Naive B cell (primary cell): ENCODE results near the gene PLCB4. TPM values are rescaled to one million over a fixed set of nuclear protein-coding genes. Genes with fewer than 3 reads are reported as not detected.
A peak's percentile ranks its signal among the peaks of the same experiment; 100 is the strongest.
"Not testable (repeated sequence)": the region's sequence is repeated elsewhere in the genome, so short reads cannot be mapped to it uniquely, and the experiment has no call there.

Source experiments
- ATAC-seq, 2 donors: fragments of 150-1000 bp; cut with Tn5 transposase; 2 replicates each; pipeline ENCODE4 v1.10.0; 2021; ENCODE audit warnings: low read depth in 2 of 2, mild to moderate bottlenecking in 2 of 2, moderate library complexity in 2 of 2
- DNase-seq: peaks from one replicate; pipeline ENCODE4 v3.0.0; 2022
- H3K27ac Mint-ChIP-seq, 6 donors: one replicate each; pipeline ENCODE4 v1.8.0; 2020 to 2022; ENCODE audit warnings: mild to moderate bottlenecking in 6 of 6, mixed read lengths in 6 of 6, moderate library complexity in 5 of 6, inconsistent platforms in 2 of 6
- H3K27me3 Mint-ChIP-seq, 3 donors: one replicate each; pipeline ENCODE4 v1.8.0; 2021 to 2022; ENCODE audit warnings: mixed read lengths in 3 of 3, mild to moderate bottlenecking in 1 of 3
- H3K36me3 Mint-ChIP-seq, 2 donors: one replicate each; pipeline ENCODE4 v1.8.0; 2020 to 2022; ENCODE audit warnings: mixed read lengths in 2 of 2, inconsistent platforms in 1 of 2, mild to moderate bottlenecking in 1 of 2
- H3K4me1 Mint-ChIP-seq, 3 donors: one replicate each; pipeline ENCODE4 v1.8.0; 2020 to 2022; ENCODE audit warnings: mixed read lengths in 3 of 3, inconsistent platforms in 1 of 3, mild to moderate bottlenecking in 1 of 3, moderate library complexity in 1 of 3
- H3K4me3 Mint-ChIP-seq, 8 donors: one replicate each; pipeline ENCODE4 v1.8.0; 2020 to 2022; ENCODE audit warnings: mild to moderate bottlenecking in 8 of 8, mixed read lengths in 8 of 8, moderate library complexity in 8 of 8, inconsistent platforms in 2 of 8
- H3K9me3 Mint-ChIP-seq, 7 donors: one replicate each; pipeline ENCODE4 v1.8.0; 2020 to 2022; ENCODE audit warnings: mixed read lengths in 7 of 7, mild to moderate bottlenecking in 5 of 7, inconsistent platforms in 2 of 7, moderate library complexity in 1 of 7
- polyA plus RNA-seq, 6 donors: library from polyadenylated mRNA; unstranded; fragments of 300-500 nt; fragmentation: Illumina TruSeq; gene quantifications; one replicate each; pipeline ENCODE4 v1.2.3, GENCODE V29; 2021; ENCODE audit warnings: low read depth in 6 of 6

Gene PLCB4
- polyA plus RNA-seq, 6 donors from 2014 or later, result not detected

DNA sequence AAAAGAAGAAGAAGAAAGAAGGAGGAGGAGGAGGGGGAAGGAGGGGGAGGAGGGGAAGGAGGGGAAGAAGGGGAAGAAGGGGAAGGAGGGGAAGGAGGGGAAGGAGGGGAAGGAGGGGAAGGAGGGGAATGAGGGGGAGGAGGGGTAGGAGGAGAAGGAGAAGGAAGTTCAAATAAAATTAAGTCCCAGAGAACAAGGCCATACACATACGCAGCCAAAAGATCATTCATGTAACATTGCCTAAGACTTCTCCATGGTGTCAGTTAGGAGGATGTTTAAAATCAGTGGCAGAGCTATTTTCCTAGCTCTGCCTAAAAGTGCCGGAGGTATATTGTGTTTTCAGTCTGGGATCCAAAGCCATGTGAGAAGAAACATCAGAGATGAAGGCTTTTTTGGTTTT, 75.8 kb downstream of the PLCB4 start:
- ATAC-seq, result no peak
- H3K36me3 Mint-ChIP-seq, result no peaks in the 10 kb centered on the region
- DNase-seq, result no peak
- no peaks in the 10 kb centered on the region for H3K27me3 Mint-ChIP-seq
- no peak overlapping the region for H3K4me3 Mint-ChIP-seq
- H3K9me3 Mint-ChIP-seq, result peaks cover 0 to 11% (median 3%) of the 10 kb centered on the region in 7 donors
- no peaks in the 10 kb centered on the region for H3K4me1 Mint-ChIP-seq
- no peak overlapping the region for H3K27ac Mint-ChIP-seq

DNA sequence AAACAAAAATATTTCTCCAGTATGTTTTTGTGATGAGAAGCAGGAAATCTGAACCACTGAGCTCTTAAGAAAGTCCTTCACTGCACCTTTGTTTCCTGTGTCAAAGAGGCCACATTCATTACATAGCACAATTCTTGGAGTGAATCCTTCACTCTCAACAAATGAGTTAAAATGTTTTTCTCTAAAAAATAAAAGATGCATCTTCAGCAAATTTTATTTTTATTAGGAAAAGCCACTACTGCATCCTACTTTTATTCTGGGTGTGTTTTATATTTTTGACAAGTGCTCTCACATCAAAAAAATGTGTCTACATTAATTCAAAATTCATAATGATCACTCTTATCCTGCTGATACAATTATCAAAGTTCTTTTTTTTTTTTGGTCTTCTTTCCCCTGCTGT, 76.3 kb downstream of the PLCB4 start:
- H3K27ac Mint-ChIP-seq, result peak overlapping the region in 1 of 6 donors; percentile 77

DNA sequence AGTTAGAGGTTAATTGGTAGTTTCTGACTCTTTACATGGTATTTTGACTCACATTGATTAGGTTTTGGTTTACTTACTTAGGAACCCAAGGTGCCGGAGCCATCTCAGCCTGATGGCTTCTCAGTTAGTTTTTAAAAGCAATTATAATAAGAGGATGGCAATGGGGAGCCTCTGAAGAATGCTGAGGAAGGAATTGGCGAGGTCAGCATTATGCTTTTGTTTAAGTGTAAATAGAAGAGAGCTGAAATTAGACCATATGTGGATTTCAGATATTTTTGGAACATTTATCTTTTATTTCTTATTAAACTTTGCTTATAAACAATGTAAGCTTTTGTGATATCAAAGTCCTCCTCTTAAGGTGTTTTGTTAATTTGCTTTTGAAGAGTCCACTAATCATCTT, 77.8 kb downstream of the PLCB4 start:
- H3K4me1 Mint-ChIP-seq, result no peaks in the 10 kb centered on the region
- no peak overlapping the region for H3K4me3 Mint-ChIP-seq
- no peak for DNase-seq
- H3K9me3 Mint-ChIP-seq, result peaks cover 3 to 12% (median 6%) of the 10 kb centered on the region in 7 donors
- H3K27ac Mint-ChIP-seq, result peak overlapping the region in 1 of 6 donors; percentile 38
- H3K27me3 Mint-ChIP-seq, result no peaks in the 10 kb centered on the region
- H3K36me3 Mint-ChIP-seq, result no peaks in the 10 kb centered on the region
- no peak for ATAC-seq

More for the DNA sequence above, 76.3 kb downstream of the PLCB4 start:
- no peak for DNase-seq
- H3K36me3 Mint-ChIP-seq, result no peaks in the 10 kb centered on the region
- no peak for ATAC-seq
- H3K4me3 Mint-ChIP-seq, result no peak overlapping the region
- no peaks in the 10 kb centered on the region for H3K27me3 Mint-ChIP-seq
- no peaks in the 10 kb centered on the region for H3K4me1 Mint-ChIP-seq
- peaks cover 0 to 11% (median 3%) of the 10 kb centered on the region in 7 donors for H3K9me3 Mint-ChIP-seq

DNA sequence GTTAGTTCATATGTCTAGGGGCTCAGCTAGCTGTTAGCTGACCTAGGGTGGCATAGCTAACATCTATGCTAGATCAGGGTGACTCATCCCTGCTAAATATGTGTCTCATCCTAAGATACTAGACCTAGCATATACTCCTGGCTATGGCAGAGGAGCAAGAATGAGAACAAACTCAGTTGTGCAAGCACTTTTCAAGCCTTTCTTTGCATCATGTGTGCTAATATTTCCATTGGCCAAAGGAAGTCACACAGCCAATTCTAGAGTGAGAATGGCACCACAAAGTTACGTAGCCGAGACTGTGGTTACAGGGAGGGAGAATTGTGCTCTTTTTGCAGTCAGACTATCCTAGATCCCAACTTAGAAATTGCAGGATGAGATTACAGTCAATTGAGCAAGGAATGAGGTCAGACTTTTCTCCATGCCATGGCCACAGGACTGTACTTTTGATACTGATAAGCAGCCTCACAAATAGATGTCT, 78.7 kb downstream of the PLCB4 start:
- H3K4me3 Mint-ChIP-seq, result no peak overlapping the region
- ATAC-seq, result no peak
- H3K9me3 Mint-ChIP-seq, result peaks cover 4 to 18% (median 8%) of the 10 kb centered on the region in 7 donors
- no peaks in the 10 kb centered on the region for H3K4me1 Mint-ChIP-seq
- no peak for DNase-seq
- H3K36me3 Mint-ChIP-seq, result no peaks in the 10 kb centered on the region
- H3K27me3 Mint-ChIP-seq, result no peaks in the 10 kb centered on the region
- no peak overlapping the region for H3K27ac Mint-ChIP-seq

DNA sequence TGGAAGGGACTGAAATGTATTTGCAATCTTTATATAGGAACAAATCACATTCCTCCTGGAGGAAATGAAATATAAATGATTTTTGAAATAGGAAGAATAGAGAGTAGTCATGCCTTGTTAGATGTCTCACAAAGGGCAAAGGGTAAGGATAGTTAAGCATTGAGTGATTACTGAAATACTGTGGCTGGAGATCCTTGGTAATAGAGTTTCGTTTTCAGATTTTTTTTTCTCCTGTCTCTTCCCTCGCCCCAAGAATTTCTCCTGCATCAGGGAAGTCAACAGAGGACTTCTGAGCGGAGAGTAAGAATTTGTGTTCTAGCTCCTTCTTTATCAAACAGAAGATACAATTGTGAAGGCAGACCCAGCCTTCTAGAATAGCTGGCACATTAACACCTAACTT, 79.4 kb downstream of the PLCB4 start:
- ATAC-seq (no peak), DNase-seq (no peak)
- Mint-ChIP-seq H3K27me3 (no peaks in the 10 kb centered on the region), H3K4me1 (no peaks in the 10 kb centered on the region), H3K27ac (no peak overlapping the region), H3K36me3 (no peaks in the 10 kb centered on the region), H3K9me3 (peaks cover 0 to 12% (median 8%) of the 10 kb centered on the region in 7 donors), H3K4me3 (no peak overlapping the region)

DNA sequence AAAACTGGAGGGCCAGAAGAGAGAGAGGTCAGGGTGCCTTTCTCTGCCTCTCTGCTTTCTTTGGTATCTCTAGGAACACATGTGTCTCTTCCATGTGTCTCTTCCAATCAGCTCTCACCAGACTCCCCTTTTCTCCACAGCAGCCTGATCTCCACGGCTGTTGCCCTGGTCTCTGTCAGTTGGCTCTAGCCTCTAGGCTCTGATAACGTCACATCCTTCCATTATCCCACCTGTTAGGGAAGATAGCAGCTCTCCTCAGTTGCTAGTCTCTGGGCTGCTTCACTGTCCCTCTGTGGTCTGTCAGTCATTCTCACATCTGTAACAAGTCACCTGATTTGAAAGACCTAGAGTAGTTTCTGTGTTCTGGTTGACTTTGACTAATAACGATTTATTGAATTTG, 80.2 kb downstream of the PLCB4 start:
- Mint-ChIP-seq H3K4me3 (no peak overlapping the region), H3K36me3 (no peaks in the 10 kb centered on the region), H3K27ac (no peak overlapping the region), H3K9me3 (peaks cover 0 to 12% (median 8%) of the 10 kb centered on the region in 7 donors), H3K27me3 (no peaks in the 10 kb centered on the region), H3K4me1 (no peaks in the 10 kb centered on the region)
- no peak for ATAC-seq
- no peak for DNase-seq

DNA sequence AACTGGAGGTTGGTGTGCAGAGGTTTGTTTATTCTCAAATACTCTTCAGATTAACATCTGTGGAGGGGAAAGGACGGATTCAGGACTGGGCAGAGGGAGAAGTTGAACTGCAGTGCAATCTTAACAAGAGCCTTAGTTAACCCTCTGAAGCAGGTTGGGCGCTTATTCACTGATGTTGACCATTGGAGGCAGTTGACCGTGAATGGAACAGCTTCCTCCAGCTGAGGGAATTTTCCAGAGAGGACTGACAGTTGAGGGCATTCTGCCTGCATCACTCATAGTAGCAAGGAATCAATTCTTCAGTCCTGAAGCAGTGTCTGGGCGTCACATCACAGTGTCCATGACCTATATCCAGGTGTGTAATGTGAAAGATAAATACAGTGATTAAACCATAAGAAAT, 80.9 kb downstream of the PLCB4 start:
- Mint-ChIP-seq H3K27me3 (no peaks in the 10 kb centered on the region), H3K36me3 (no peaks in the 10 kb centered on the region), H3K9me3 (peaks cover 1 to 12% (median 10%) of the 10 kb centered on the region in 7 donors), H3K4me1 (no peaks in the 10 kb centered on the region), H3K27ac (no peak overlapping the region), H3K4me3 (no peak overlapping the region)
- ATAC-seq, result no peak
- DNase-seq, result no peak

DNA sequence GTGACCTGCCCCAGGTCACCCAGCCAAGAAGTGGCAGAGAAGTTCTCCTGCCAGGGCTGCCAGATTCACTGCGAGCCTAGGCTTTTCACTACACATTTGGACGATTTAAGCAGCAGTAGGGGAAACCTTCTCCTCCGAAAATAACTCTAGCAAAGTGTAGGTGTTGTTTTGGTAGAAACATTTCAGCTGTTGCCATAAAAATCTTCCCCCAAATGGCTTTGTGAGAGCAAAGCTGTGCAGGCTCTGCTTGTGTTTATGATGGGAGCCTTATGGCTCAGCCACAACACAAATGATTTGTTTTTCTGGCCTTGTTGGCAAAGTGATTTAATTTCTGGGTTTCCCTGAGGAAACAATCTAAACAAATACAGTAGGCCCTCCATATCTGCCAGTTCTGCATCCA, 81.8 kb downstream of the PLCB4 start:
- Mint-ChIP-seq H3K36me3 (no peaks in the 10 kb centered on the region), H3K4me3 (no peak overlapping the region), H3K27me3 (no peaks in the 10 kb centered on the region), H3K27ac (no peak overlapping the region), H3K9me3 (peaks cover 2 to 19% (median 10%) of the 10 kb centered on the region in 7 donors), H3K4me1 (no peaks in the 10 kb centered on the region)
- ATAC-seq (no peak), DNase-seq (no peak)

DNA sequence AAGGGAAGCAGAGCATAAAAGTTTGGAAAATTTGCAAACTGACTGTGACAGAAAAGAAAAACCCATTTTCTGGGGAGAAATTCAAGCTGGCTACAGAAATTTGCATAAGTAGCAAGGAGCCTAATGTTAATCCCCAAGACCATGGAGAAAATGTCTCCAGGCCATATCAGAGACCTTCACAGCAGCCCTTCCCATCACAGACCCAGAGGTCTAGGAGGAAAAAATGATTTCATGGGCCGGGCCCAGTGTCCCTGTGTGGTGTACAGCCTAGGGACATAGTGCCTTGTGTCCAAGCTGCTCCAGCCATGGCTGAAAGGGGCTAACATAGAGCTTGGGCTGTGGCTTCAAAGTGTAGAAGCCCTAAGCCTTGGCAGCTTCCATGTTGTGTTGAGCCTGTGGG, 83.3 kb downstream of the PLCB4 start:
- DNase-seq, ATAC-seq, H3K4me3 Mint-ChIP-seq, H3K4me1 Mint-ChIP-seq, H3K27ac Mint-ChIP-seq, H3K36me3 Mint-ChIP-seq, H3K27me3 Mint-ChIP-seq: not testable (repeated sequence)
- H3K9me3 Mint-ChIP-seq, result peaks cover 2 to 21% (median 10%) of the 10 kb centered on the region in 7 donors

DNA sequence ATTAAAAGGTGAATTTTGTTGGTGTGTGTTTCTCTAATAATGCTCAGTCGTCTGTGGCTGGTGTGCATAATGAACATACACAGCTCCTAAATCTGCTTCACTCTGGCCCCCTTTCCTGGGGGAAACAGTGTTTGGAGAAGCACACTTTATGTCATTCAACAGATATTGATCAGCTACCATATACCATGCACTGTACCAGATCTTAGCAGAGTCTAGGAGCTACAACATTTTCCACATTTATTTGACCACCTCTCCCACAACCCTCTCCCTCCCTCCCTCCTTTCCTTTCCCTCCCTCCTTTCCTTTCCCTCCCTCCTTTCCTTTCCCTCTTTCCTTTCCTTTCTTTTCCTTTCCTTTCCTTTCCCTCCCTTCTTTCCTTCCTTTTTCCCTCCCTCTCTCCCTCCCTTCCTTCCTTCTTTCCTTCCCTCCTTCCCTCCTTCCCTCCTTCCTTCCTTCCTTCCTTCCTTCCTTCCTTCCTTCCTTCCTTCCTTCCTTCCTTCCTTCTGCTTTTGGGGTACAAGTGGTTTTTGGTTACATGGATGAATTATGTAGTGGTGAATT, 85.7 kb downstream of the PLCB4 start:
- no peaks in the 10 kb centered on the region for H3K27me3 Mint-ChIP-seq
- H3K4me3 Mint-ChIP-seq, result no peak overlapping the region
- no peaks in the 10 kb centered on the region for H3K36me3 Mint-ChIP-seq
- H3K4me1 Mint-ChIP-seq, result no peaks in the 10 kb centered on the region
- H3K27ac Mint-ChIP-seq, result peak overlapping the region in 1 of 6 donors; percentile 34
- H3K9me3 Mint-ChIP-seq, result peaks cover 2 to 21% (median 10%) of the 10 kb centered on the region in 7 donors
- ATAC-seq (no peak), DNase-seq (no peak)

DNA sequence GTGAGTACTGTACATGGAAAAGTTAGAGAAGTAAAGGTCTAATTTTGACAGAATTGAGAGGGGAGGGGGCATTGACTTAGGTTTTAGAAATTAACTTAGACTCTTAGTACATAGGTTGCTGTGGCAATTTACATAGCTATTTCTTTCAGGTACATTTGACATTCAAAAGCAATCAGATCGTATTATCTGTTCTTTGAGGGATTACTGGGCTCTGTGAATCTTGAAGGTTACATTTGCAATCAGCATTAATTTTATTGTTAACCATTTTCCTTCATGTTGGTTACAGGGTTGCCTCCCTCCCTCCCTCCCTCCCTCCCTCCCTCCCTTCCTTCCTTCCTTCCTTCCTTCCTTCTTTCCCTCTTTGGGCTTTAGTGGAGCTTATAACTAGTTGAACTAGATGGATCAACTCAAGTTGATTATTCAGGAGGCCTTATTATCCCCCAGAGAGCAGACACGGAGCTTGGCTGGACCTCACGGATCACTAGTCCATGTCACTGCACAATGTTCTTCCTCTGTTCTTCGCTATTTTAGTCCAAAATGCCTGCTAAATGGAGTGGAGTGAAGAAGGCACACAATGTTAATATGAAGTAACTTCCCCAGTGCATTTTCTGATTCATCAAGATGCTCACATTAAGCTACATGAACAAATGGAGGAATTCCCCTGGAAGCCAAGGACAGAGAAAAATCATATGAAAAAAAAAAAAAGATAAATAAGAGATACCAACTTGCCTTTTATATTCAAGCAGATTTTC, 87.8 kb downstream of the PLCB4 start:
- Mint-ChIP-seq H3K36me3 (no peaks in the 10 kb centered on the region), H3K27ac (peak overlapping the region in 1 of 6 donors; percentile 61), H3K27me3 (no peaks in the 10 kb centered on the region), H3K4me1 (peaks cover 0 to 8% (median 7%) of the 10 kb centered on the region in 3 donors), H3K9me3 (peaks cover 1 to 15% (median 7%) of the 10 kb centered on the region in 7 donors), H3K4me3 (no peak overlapping the region)
- no peak for ATAC-seq
- no peak for DNase-seq

DNA sequence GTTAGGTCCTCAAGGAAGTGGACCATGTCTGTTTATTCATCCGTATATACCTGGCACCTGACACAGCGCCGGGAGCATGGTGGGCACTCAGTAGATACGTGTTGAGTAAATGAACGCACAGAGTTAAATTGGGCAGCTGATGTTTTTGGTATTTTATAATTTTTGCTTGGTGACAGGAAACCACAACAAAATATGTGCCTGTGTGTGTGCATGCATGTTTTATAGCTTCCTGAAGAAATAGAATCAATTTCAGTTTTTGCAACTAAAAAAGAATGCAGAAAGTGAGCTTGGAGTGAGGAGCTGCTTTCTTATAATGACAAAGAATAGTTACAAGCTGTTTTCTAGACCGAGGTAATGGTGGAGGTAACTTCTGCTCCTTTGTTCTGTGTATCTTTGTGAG, 91.4 kb downstream of the PLCB4 start:
- Mint-ChIP-seq H3K4me3 (peak overlapping the region in 1 of 8 donors; percentile 53), H3K36me3 (no peaks in the 10 kb centered on the region), H3K27me3 (peaks cover 0 to 4% (median 0%) of the 10 kb centered on the region in 3 donors), H3K27ac (no peak overlapping the region), H3K4me1 (peaks cover 0 to 8% (median 7%) of the 10 kb centered on the region in 3 donors), H3K9me3 (peaks cover 0 to 5% (median 0%) of the 10 kb centered on the region in 7 donors)
- ATAC-seq, result no peak
- DNase-seq, result no peak

DNA sequence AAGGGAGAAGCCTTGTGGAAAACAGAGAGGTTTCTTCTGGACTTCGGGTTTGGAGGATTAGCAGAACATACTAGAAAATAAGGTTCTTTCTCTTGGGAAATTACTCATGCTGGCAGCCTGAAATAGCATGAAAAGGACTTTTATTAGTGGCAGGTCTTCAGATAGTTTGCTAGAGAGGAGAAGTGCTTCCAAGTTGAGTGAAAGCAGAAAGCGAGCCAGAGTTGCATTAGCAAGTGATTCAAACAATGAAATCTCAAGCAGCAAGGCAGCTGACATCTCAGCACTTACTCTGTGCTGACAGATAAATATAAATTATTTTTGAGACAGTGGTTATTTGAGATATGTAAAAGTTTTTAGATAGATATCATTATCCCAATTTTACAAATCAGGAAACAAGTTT, 91.9 kb downstream of the PLCB4 start:
- H3K36me3 Mint-ChIP-seq, result no peaks in the 10 kb centered on the region
- peaks cover 0 to 8% (median 7%) of the 10 kb centered on the region in 3 donors for H3K4me1 Mint-ChIP-seq
- no peak for ATAC-seq
- peaks cover 0 to 2% (median 0%) of the 10 kb centered on the region in 7 donors for H3K9me3 Mint-ChIP-seq
- no peak for DNase-seq
- H3K4me3 Mint-ChIP-seq, result no peak overlapping the region
- H3K27ac Mint-ChIP-seq, result no peak overlapping the region
- H3K27me3 Mint-ChIP-seq, result peaks cover 0 to 4% (median 0%) of the 10 kb centered on the region in 3 donors

DNA sequence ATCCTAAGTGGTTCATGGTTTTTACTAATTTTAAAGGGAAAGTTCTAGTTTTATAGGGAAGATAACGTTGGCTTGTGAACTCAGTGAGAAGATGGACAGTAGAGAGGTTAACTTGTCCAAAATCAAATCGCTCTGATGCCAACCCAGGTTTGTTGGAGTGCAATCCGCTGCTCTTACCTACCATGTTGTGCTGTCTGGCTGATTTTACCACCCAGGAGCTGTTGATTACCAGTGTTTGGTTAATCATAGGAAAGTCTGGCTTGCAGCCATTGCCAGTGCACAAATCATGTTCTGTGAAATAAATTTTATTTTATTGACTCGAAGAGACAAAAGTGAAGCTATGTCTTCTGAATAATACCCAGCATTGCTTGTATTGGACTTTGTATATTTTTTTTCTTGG, 92.4 kb downstream of the PLCB4 start:
- Mint-ChIP-seq H3K4me1 (peaks cover 0 to 8% (median 7%) of the 10 kb centered on the region in 3 donors), H3K36me3 (no peaks in the 10 kb centered on the region), H3K9me3 (no peaks in the 10 kb centered on the region), H3K4me3 (no peak overlapping the region), H3K27ac (no peak overlapping the region), H3K27me3 (peaks cover 0 to 4% (median 0%) of the 10 kb centered on the region in 3 donors)
- DNase-seq, result no peak
- ATAC-seq, result no peak
